Right lobe of liver (tissue), 4 donors: ENCODE results near the gene CRKL.

Source experiments
- CTCF ChIP-seq, 4 donors: fragments of 200-600 bp in 3 of 4; fragments of 450-650 bp in 1 of 4; IDR thresholded peaks; one replicate each; pipeline versions ENCODE4 v1.5.1 to v1.8.0; 2016 to 2022; ENCODE audit warnings: antibody characterized with exemption in 4 of 4, mild to moderate bottlenecking in 2 of 4
- POLR2A ChIP-seq: fragments of 450-650 bp; IDR thresholded peaks from one replicate; pipeline ENCODE4 v1.6.1; 2017; ENCODE audit warnings: antibody characterized with exemption, mild to moderate bottlenecking
- donor health status: DM: no; HTN: no; CAD: no.
- donor health status: DM: no; HTN: no; CAD: no.
- donor health status: DM: no; HTN: yes; CAD: no.

GRCh38 chr22:20930004-20930403 lies 12.8 kb downstream of the CRKL start:
- TF ChIP-seq CTCF (IDR thresholded peaks at IDR 0.05) (no peak), POLR2A (no peak)
